Lower leg skin (tissue), 3 donors: ENCODE measurements around the gene PLBD2.

ENCODE experiments used
- CTCF ChIP-seq, 3 donors: fragments of 450-650 bp; IDR thresholded peaks; one replicate each; pipeline ENCODE4 v1.5.1; 2016; ENCODE audit warnings: antibody characterized with exemption in 3 of 3, mild to moderate bottlenecking in 3 of 3, moderate library complexity in 2 of 3
- POLR2A ChIP-seq, 2 donors: fragments of 450-650 bp; IDR thresholded peaks; one replicate each; pipeline ENCODE4 v1.6.1; 2016 to 2017; ENCODE audit warnings: antibody characterized with exemption in 2 of 2, mild to moderate bottlenecking in 1 of 2, moderate library complexity in 1 of 2

- TF ChIP-seq CTCF (IDR thresholded peaks at IDR 0.05) (no peak), POLR2A (IDR thresholded peaks at IDR 0.05) (no peak)
Observed at GRCh38 chr12:113381220-113381619, 22.8 kb downstream of the PLBD2 start.
